Measurements from ENCODE around the gene IL16.

Gene IL16

DNA sequence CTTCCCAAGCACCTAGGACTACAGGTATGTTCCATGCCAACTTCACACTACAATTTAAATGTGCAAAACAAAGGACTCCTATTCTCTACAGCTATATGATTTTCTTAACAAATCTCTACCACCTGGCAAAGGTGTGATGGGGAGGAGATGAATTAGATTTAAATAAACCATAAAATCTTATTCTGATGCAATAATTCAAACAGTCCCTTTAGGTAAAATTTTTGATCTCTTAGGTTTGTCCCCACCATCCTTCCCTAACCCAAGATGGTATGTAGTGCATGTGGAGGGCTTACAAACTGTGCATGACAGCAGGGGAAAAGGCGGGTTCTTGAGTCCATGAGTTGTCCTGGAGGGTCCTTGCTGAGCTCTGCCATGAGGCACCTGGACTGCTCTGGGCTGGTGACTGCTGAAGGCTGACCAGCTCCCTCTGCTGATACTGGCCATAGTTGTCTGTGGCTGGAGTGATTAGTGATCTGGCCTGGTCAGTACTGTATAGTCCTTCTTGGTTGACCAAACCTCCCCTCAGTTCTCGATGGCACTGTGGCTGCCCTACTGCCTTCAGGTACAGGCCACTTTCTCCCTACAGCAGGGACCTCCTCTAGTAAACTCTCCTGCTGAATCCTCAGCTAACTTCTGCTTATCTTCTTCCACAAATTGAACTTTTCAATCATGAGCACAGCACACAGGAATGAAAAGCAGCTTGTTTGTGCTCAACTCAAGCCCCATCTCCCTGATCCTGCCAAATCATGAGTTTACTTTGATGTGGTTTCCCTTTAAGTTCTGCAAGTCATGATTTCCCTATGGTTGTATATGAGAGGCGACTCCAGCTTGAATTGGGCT is 32.5 kb upstream of the IL16 start:
- in situ Hi-C loops (cut with HindIII; ENCODE audit: low sequenced_read_pairs) = no loop called here
- no peak overlapping the region for H3K4me3 ChIP-seq (ENCODE audit: low read depth, low read length)
- peak; percentile 33 for DNase-seq (ENCODE audit: low read depth)
- TF ChIP-seq, protein P1, sequence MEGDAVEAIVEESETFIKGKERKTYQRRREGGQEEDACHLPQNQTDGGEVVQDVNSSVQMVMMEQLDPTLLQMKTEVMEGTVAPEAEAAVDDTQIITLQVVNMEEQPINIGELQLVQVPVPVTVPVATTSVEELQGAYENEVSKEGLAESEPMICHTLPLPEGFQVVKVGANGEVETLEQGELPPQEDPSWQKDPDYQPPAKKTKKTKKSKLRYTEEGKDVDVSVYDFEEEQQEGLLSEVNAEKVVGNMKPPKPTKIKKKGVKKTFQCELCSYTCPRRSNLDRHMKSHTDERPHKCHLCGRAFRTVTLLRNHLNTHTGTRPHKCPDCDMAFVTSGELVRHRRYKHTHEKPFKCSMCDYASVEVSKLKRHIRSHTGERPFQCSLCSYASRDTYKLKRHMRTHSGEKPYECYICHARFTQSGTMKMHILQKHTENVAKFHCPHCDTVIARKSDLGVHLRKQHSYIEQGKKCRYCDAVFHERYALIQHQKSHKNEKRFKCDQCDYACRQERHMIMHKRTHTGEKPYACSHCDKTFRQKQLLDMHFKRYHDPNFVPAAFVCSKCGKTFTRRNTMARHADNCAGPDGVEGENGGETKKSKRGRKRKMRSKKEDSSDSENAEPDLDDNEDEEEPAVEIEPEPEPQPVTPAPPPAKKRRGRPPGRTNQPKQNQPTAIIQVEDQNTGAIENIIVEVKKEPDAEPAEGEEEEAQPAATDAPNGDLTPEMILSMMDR (IDR thresholded peaks at IDR 0.05; ENCODE audit: low read depth, low read length, missing control alignments) = peak; percentile 4

DNA sequence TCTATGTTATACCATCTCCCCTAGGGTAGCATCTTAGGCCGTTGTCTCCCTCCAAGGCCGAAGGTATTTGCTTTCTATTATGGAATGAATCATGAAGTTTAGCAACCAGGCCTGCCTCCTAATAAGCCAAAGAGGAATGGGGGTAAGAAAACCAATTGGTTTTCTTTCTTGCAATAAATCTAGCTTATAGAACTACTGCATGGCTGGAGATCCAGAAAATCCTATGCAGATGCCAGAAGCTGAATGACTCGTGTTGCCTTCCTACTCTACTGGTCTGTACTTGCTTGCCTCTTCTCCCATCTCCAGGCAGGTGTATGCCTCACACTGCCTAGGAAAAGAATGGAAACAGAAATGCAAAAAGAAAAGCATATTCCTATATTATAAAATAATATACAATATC is 31.1 kb upstream of the IL16 start:
- in situ Hi-C loops (cut with HindIII; ENCODE audit: low sequenced_read_pairs) = no loop called here
- DNase-seq (ENCODE audit: low read depth) = no peak
- no peak overlapping the region for H3K4me3 ChIP-seq (ENCODE audit: low read depth, low read length)
- TF ChIP-seq, protein P1 (IDR thresholded peaks at IDR 0.05; ENCODE audit: low read depth, low read length, missing control alignments) = no peak

DNA sequence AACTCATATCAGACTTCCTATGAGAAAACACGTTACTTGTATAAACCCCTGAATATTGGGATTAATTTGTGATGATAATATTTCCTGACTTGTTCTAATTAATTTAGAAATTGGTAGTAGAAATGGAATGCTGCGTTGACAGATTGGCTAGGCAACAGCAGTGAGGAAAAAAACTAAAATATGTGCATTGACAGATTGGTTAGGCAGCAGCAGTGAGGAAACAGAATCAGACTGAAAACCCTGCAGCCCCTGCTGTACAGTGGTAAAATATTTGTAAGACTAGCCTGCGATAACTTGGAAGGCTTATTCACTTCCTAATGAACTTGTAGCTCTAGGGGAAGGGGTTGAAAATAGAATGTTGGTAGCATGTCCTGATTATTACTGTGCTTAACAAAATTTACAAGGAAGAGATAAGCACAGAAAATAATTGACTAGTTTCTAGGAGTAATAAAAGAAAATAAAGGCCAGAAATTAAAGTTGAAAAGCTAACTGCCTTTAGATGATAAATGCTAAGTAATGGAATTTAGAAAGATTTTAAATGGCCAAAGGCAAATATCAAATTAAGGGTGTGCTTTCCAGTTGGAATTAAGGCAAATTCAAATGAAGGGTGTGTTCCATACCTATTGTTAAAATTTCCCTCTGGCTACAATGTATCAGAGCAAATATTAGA is 29.9 kb upstream of the IL16 start:
- in situ Hi-C loops (cut with HindIII; ENCODE audit: low sequenced_read_pairs) = no loop called here
- no peak overlapping the region for H3K4me3 ChIP-seq (ENCODE audit: low read depth, low read length)
- TF ChIP-seq, protein P1 (IDR thresholded peaks at IDR 0.05; ENCODE audit: low read depth, low read length, missing control alignments) = no peak
- no peak for DNase-seq (ENCODE audit: low read depth)

DNA sequence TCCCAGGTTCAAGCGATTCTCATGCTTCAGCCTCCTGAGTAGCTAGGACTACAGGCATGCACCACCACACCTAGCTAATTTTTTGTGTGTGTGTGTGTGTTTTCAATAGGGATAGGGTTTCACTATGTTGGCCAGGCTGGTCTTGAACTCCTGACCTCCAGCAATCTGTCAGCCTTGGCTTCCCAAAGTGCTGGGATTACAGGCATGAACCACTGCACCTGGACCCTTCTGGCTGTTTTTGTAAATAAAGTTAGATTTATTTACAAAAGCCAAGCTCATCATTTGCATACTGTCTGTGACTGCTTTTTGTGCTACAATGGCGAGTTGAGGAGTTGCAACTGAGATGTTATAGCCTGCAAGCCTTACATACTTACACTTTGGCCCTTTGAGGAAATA is 28.6 kb upstream of the IL16 start:
- no peak for DNase-seq (ENCODE audit: low read depth)
- no peak overlapping the region for H3K4me3 ChIP-seq (ENCODE audit: low read depth, low read length)
- in situ Hi-C loops (cut with HindIII; ENCODE audit: low sequenced_read_pairs) = no loop called here
- TF ChIP-seq, protein P1 (IDR thresholded peaks at IDR 0.05; ENCODE audit: low read depth, low read length, missing control alignments) = no peak

DNA sequence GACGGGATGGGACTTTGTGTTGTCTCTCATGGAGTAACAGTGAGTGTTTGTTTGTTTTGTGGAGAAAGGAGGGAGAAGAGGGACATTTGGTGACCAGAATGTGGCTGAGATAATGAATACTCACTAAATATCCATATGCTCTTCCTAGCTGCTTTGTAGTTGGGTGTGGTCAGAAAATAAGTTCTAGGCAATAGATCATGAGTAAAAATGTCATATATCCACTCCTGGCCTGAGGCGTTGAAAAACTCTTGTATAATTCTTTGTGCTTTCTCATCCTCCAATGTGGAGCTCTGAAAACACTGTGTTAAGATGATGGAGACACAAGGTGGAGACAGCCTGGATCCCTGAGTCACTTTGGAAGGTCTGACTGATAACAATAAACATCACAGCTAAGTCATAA is 28.0 kb upstream of the IL16 start:
- in situ Hi-C loops (cut with HindIII; ENCODE audit: low sequenced_read_pairs) = no loop called here
- TF ChIP-seq, protein P1 (IDR thresholded peaks at IDR 0.05; ENCODE audit: low read depth, low read length, missing control alignments) = no peak
- H3K4me3 ChIP-seq (ENCODE audit: low read depth, low read length) = no peak overlapping the region
- DNase-seq (ENCODE audit: low read depth) = no peak

DNA sequence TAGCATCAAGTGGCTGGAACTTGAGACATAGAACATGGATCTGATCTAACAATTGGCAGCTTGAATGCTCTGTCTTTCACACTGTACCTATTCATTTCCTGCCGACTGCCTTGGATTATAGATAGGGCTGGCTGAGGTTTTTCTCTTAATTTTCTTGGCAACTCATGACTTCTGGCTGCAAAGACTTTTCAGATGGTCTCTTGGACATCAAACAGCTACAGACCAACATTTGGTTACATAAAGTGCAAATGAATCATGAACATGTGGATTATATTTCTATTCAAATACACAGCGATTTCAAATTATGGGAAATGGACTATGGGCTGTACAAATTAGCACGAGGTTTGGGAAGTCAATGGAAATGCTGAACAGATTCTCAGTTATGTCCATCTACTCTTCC is 26.2 kb upstream of the IL16 start:
- H3K4me3 ChIP-seq (ENCODE audit: low read depth, low read length) = no peak overlapping the region
- no peak for DNase-seq (ENCODE audit: low read depth)
- TF ChIP-seq, protein P1 (IDR thresholded peaks at IDR 0.05; ENCODE audit: low read depth, low read length, missing control alignments) = no peak
- in situ Hi-C loops (cut with HindIII; ENCODE audit: low sequenced_read_pairs) = loop anchor here (10.0 kb wide), 1 partner anchor 94 kb away; no protein-coding TSS in a partner anchor

Measured in astrocyte of the cerebellum (primary cell).